ENCODE data around the gene GNGT2. TPM values are rescaled to one million over a fixed set of nuclear protein-coding genes. Genes with fewer than 3 reads are reported as not detected.

GNGT2 gene
- total RNA-seq: 10 to 100 TPM; 24.6 to 27.5 TPM

- DNase-seq: peak; percentile 79
- H3K4me1 Mint-ChIP-seq (ENCODE audit: low read depth): peaks cover 65% of the 10 kb centered on the region
- H3K9me3 Mint-ChIP-seq: no peaks in the 10 kb centered on the region
- no peaks in the 10 kb centered on the region for H3K27me3 Mint-ChIP-seq (ENCODE audit: low read depth)
- ATAC-seq (replicated peaks in 1 of 2): peak; percentile 93 to 94
- H3K27ac Mint-ChIP-seq: peak within 1 kb of the TSS; percentile 93
- H3K4me3 Mint-ChIP-seq: peak within 1 kb of the TSS; percentile 92 to 96
- peaks cover 3 to 11% of the 10 kb centered on the region in 2 donors for H3K36me3 Mint-ChIP-seq (ENCODE audit: insufficient read depth in 2 of 2)
Measured at GRCh38 chr17:49210158-49211029, at the start of gene GNGT2, which contains the start of gene ABI3. Gene GNGT2, minus strand, starts transcription at chr17:49210574. Its CDS starts 3,152 bp downstream, at chr17:49207422. Gene ABI3, plus strand, starts transcription at chr17:49210707. Its CDS starts 18 bp downstream, at chr17:49210725.

GRCh38 chr17:49259663-49260010 lies 49.3 kb upstream of the GNGT2 start:
- H3K27me3 Mint-ChIP-seq (ENCODE audit: low read depth): peaks cover 7% of the 10 kb centered on the region
- DNase-seq (no peak), ATAC-seq (replicated peaks in 1 of 2) (no peak)
- no peaks in the 10 kb centered on the region for H3K36me3 Mint-ChIP-seq (ENCODE audit: insufficient read depth in 2 of 2)
- H3K27ac Mint-ChIP-seq: no peak overlapping the region
- peaks cover 12% of the 10 kb centered on the region for H3K4me1 Mint-ChIP-seq (ENCODE audit: low read depth)
- H3K9me3 Mint-ChIP-seq: no peaks in the 10 kb centered on the region
- peak overlapping the region; percentile 86 for H3K4me3 Mint-ChIP-seq

- H3K36me3 Mint-ChIP-seq (ENCODE audit: insufficient read depth in 2 of 2): no peaks in the 10 kb centered on the region
- H3K27ac Mint-ChIP-seq: no peak overlapping the region
- H3K4me1 Mint-ChIP-seq (ENCODE audit: low read depth): peaks cover 12% of the 10 kb centered on the region
- DNase-seq (no peak), ATAC-seq (replicated peaks in 1 of 2) (no peak)
- H3K4me3 Mint-ChIP-seq: no peak overlapping the region
- H3K27me3 Mint-ChIP-seq (ENCODE audit: low read depth): peaks cover 2% of the 10 kb centered on the region
- no peaks in the 10 kb centered on the region for H3K9me3 Mint-ChIP-seq
Measured at GRCh38 chr17:49258394-49258793, 48.0 kb upstream of the GNGT2 start.

GRCh38 chr17:49255125-49255524 lies 44.8 kb upstream of the GNGT2 start:
- no peak for DNase-seq
- no peak overlapping the region for H3K27ac Mint-ChIP-seq
- H3K27me3 Mint-ChIP-seq (ENCODE audit: low read depth): peaks cover 9% of the 10 kb centered on the region
- peaks cover 4% of the 10 kb centered on the region for H3K4me1 Mint-ChIP-seq (ENCODE audit: low read depth)
- H3K36me3 Mint-ChIP-seq (ENCODE audit: insufficient read depth in 2 of 2): no peaks in the 10 kb centered on the region
- H3K4me3 Mint-ChIP-seq: no peak overlapping the region
- no peak for ATAC-seq (replicated peaks in 1 of 2)
- H3K9me3 Mint-ChIP-seq: no peaks in the 10 kb centered on the region

- ATAC-seq (replicated peaks in 1 of 2) (no peak), DNase-seq (no peak)
- H3K4me1 Mint-ChIP-seq (ENCODE audit: low read depth): no peaks in the 10 kb centered on the region
- H3K36me3 Mint-ChIP-seq (ENCODE audit: insufficient read depth in 2 of 2): no peaks in the 10 kb centered on the region
- H3K27me3 Mint-ChIP-seq (ENCODE audit: low read depth): peaks cover 9% of the 10 kb centered on the region
- no peak overlapping the region for H3K27ac Mint-ChIP-seq
- H3K9me3 Mint-ChIP-seq: no peaks in the 10 kb centered on the region
- no peak overlapping the region for H3K4me3 Mint-ChIP-seq
Measured at GRCh38 chr17:49254066-49254465, 43.7 kb upstream of the GNGT2 start.

GRCh38 chr17:49252148-49252695 lies 41.8 kb upstream of the GNGT2 start:
- Mint-ChIP-seq H3K27ac (no peak overlapping the region), H3K4me1 (ENCODE audit: low read depth) (no peaks in the 10 kb centered on the region)

GRCh38 chr17:49249890-49250522 lies 39.6 kb upstream of the GNGT2 start:
- no peak for DNase-seq
- no peaks in the 10 kb centered on the region for H3K4me1 Mint-ChIP-seq (ENCODE audit: low read depth)
- no peak overlapping the region for H3K4me3 Mint-ChIP-seq
- ATAC-seq (replicated peaks in 1 of 2): no peak
- H3K36me3 Mint-ChIP-seq (ENCODE audit: insufficient read depth in 2 of 2): no peaks in the 10 kb centered on the region
- no peaks in the 10 kb centered on the region for H3K9me3 Mint-ChIP-seq
- peaks cover 9% of the 10 kb centered on the region for H3K27me3 Mint-ChIP-seq (ENCODE audit: low read depth)
- H3K27ac Mint-ChIP-seq: no peak overlapping the region

More at GRCh38 chr17:49252148-49252695, 41.8 kb upstream of the GNGT2 start:
- peaks cover 9% of the 10 kb centered on the region for H3K27me3 Mint-ChIP-seq (ENCODE audit: low read depth)
- DNase-seq (no peak), ATAC-seq (replicated peaks in 1 of 2) (no peak)
- H3K9me3 Mint-ChIP-seq: no peaks in the 10 kb centered on the region
- H3K36me3 Mint-ChIP-seq (ENCODE audit: insufficient read depth in 2 of 2): no peaks in the 10 kb centered on the region
- H3K4me3 Mint-ChIP-seq: no peak overlapping the region

GRCh38 chr17:49249292-49249794 lies 39.0 kb upstream of the GNGT2 start:
- ATAC-seq (replicated peaks in 1 of 2): no peak
- Mint-ChIP-seq H3K4me3 (no peak overlapping the region), H3K27me3 (ENCODE audit: low read depth) (peaks cover 9% of the 10 kb centered on the region), H3K4me1 (ENCODE audit: low read depth) (no peaks in the 10 kb centered on the region), H3K9me3 (no peaks in the 10 kb centered on the region), H3K27ac (no peak overlapping the region), H3K36me3 (ENCODE audit: insufficient read depth in 2 of 2) (no peaks in the 10 kb centered on the region)
- DNase-seq: no peak

GRCh38 chr17:49247944-49248343 lies 37.6 kb upstream of the GNGT2 start:
- Mint-ChIP-seq H3K9me3 (no peaks in the 10 kb centered on the region), H3K4me3 (no peak overlapping the region), H3K4me1 (ENCODE audit: low read depth) (no peaks in the 10 kb centered on the region), H3K27ac (no peak overlapping the region), H3K36me3 (ENCODE audit: insufficient read depth in 2 of 2) (no peaks in the 10 kb centered on the region), H3K27me3 (ENCODE audit: low read depth) (peaks cover 7% of the 10 kb centered on the region)
- ATAC-seq (replicated peaks in 1 of 2) (no peak), DNase-seq (no peak)

- DNase-seq (no peak), ATAC-seq (replicated peaks in 1 of 2) (no peak)
- H3K9me3 Mint-ChIP-seq: no peaks in the 10 kb centered on the region
- H3K27ac Mint-ChIP-seq: no peak overlapping the region
- no peaks in the 10 kb centered on the region for H3K36me3 Mint-ChIP-seq (ENCODE audit: insufficient read depth in 2 of 2)
- no peaks in the 10 kb centered on the region for H3K27me3 Mint-ChIP-seq (ENCODE audit: low read depth)
- H3K4me3 Mint-ChIP-seq: no peak overlapping the region
- H3K4me1 Mint-ChIP-seq (ENCODE audit: low read depth): no peaks in the 10 kb centered on the region
Measured at GRCh38 chr17:49244839-49245238, 34.5 kb upstream of the GNGT2 start.

GRCh38 chr17:49242813-49243212 lies 32.4 kb upstream of the GNGT2 start:
- ATAC-seq (replicated peaks in 1 of 2) (peak in 1 of 2 donors; percentile 57), DNase-seq (no peak)
- Mint-ChIP-seq H3K36me3 (ENCODE audit: insufficient read depth in 2 of 2) (no peaks in the 10 kb centered on the region), H3K27me3 (ENCODE audit: low read depth) (no peaks in the 10 kb centered on the region), H3K4me3 (no peak overlapping the region), H3K4me1 (ENCODE audit: low read depth) (no peaks in the 10 kb centered on the region), H3K27ac (no peak overlapping the region), H3K9me3 (no peaks in the 10 kb centered on the region)

- Mint-ChIP-seq H3K27me3 (ENCODE audit: low read depth) (no peaks in the 10 kb centered on the region), H3K4me3 (no peak overlapping the region), H3K4me1 (ENCODE audit: low read depth) (no peaks in the 10 kb centered on the region), H3K27ac (no peak overlapping the region), H3K9me3 (no peaks in the 10 kb centered on the region), H3K36me3 (ENCODE audit: insufficient read depth in 2 of 2) (no peaks in the 10 kb centered on the region)
- DNase-seq (no peak), ATAC-seq (replicated peaks in 1 of 2) (no peak)
Measured at GRCh38 chr17:49241692-49242397, 31.5 kb upstream of the GNGT2 start.

- no peaks in the 10 kb centered on the region for H3K27me3 Mint-ChIP-seq (ENCODE audit: low read depth)
Measured at GRCh38 chr17:49241040-49241439, 30.7 kb upstream of the GNGT2 start.

More at GRCh38 chr17:49241040-49241439, 30.7 kb upstream of the GNGT2 start:
- Mint-ChIP-seq H3K4me3 (no peak overlapping the region), H3K4me1 (ENCODE audit: low read depth) (no peaks in the 10 kb centered on the region), H3K36me3 (ENCODE audit: insufficient read depth in 2 of 2) (no peaks in the 10 kb centered on the region), H3K27ac (no peak overlapping the region), H3K9me3 (no peaks in the 10 kb centered on the region)
- DNase-seq: no peak
- ATAC-seq (replicated peaks in 1 of 2): no peak

Measured in activated T-cell treated with anti-CD3 and anti-CD28 coated beads, Interleukin-2, amount 50 U/mL, for 72 hours (primary cell).